ENCODE measurements around the gene GREB1. TPM values are rescaled to one million over a fixed set of nuclear protein-coding genes. Genes with fewer than 3 reads are reported as not detected.

GREB1 gene
- total and polyA plus RNA-seq, 2 of the 13 experiments (the other 11 are each of a cell fraction or from before 2014, with no cell fraction given), result 31.3 to 61.2 TPM

GRCh38 chr2:11499081-11499743 is 34.6 kb upstream of the GREB1 start (continued):
- TF ChIP-seq ZNF18 (CRISPR knock-in tag; IDR thresholded peaks at IDR 0.05; ENCODE audit: insufficient replicate concordance) (peak; percentile 15), ZBTB39 (CRISPR knock-in tag; IDR thresholded peaks at IDR 0.05) (peak; percentile 85; the same call in 1 of the 2 replicates), YY1 (IDR thresholded peaks at IDR 0.05; ENCODE audit: insufficient read depth, insufficient replicate concordance, low read depth, low read length) (peak; percentile 86), EP300 (IDR thresholded peaks at IDR 0.05; ENCODE audit: low read depth in 2 of 2, low read length in 2 of 2) (peak; percentile 91 to 100; a peak in 3 of 4 replicates), EP300 (CRISPR knock-in tag; IDR thresholded peaks at IDR 0.05; ENCODE audit: borderline replicate concordance) (peak; percentile 100), PHF21A (CRISPR knock-in tag; IDR thresholded peaks at IDR 0.05) (peak; percentile 98), ZBTB25 (CRISPR knock-in tag; IDR thresholded peaks at IDR 0.05) (peak; percentile 89), PITX1 (CRISPR knock-in tag; IDR thresholded peaks at IDR 0.05) (peak; percentile 99), AHDC1 (CRISPR knock-in tag; IDR thresholded peaks at IDR 0.05; ENCODE audit: borderline replicate concordance) (peak; percentile 99), ZMYM3 (CRISPR knock-in tag; IDR thresholded peaks at IDR 0.05) (peak; percentile 95), ZNF766 (CRISPR knock-in tag; IDR thresholded peaks at IDR 0.05; ENCODE audit: borderline replicate concordance) (peak; percentile 86), SALL1 (CRISPR knock-in tag; IDR thresholded peaks at IDR 0.05) (peak; percentile 100), ZNF543 (CRISPR knock-in tag; IDR thresholded peaks at IDR 0.05) (0 out of 2 replicates have a peak, but pooled peaks have one; percentile 54)
- TF ChIP-seq, protein P1, sequence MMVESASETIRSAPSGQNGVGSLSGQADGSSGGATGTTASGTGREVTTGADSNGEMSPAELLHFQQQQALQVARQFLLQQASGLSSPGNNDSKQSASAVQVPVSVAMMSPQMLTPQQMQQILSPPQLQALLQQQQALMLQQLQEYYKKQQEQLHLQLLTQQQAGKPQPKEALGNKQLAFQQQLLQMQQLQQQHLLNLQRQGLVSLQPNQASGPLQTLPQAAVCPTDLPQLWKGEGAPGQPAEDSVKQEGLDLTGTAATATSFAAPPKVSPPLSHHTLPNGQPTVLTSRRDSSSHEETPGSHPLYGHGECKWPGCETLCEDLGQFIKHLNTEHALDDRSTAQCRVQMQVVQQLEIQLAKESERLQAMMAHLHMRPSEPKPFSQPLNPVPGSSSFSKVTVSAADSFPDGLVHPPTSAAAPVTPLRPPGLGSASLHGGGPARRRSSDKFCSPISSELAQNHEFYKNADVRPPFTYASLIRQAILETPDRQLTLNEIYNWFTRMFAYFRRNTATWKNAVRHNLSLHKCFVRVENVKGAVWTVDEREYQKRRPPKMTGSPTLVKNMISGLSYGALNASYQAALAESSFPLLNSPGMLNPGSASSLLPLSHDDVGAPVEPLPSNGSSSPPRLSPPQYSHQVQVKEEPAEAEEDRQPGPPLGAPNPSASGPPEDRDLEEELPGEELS (CRISPR knock-in tag; IDR thresholded peaks at IDR 0.05), result peak; percentile 100
- TF ChIP-seq, protein P2, sequence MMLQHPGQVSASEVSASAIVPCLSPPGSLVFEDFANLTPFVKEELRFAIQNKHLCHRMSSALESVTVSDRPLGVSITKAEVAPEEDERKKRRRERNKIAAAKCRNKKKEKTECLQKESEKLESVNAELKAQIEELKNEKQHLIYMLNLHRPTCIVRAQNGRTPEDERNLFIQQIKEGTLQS (CRISPR knock-in tag; IDR thresholded peaks at IDR 0.05), result peak; percentile 78

Measured in HepG2 (cell line).